ENCODE data around the gene TAF11. TPM values are rescaled to one million over a fixed set of nuclear protein-coding genes. Genes with fewer than 3 reads are reported as not detected.
"Not testable (repeated sequence)": the region's sequence is repeated elsewhere in the genome, so short reads cannot be mapped to it uniquely, and the experiment has no call there.

TAF11 gene
- total RNA-seq, 1 donor from 2014 or later, result 17.7 TPM

DNA sequence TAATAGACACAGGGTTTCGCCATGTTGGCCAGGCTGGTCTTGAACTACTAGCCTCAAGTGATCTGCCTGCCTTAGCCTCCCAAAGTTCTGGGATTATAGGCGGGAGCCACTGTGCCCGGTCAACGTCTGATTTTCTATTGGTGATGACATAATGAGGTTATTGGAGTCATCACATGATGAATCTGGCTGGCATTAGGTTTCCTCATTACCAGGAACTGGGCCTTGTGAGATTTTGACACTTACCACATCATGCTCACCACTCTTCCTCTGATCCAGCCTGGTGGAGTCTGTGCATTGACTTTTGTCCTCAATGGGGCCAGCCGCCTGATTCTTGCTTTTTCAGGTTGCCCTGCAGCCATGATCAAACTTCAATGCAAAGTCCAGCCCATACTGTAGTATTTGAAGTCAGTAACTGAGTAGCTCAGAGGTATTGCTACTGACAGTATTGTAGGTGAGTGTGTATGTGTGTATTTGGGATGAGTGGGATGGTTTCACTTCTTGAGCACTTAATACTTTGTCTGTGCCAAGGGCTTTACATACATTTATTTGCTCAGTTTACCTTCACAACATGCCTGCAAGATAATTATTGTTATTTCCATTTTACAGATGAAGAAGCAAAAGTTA lies 17.3 kb upstream of the TAF11 start:
- DNase-seq (ENCODE audit: low spot score), result no peak

DNA sequence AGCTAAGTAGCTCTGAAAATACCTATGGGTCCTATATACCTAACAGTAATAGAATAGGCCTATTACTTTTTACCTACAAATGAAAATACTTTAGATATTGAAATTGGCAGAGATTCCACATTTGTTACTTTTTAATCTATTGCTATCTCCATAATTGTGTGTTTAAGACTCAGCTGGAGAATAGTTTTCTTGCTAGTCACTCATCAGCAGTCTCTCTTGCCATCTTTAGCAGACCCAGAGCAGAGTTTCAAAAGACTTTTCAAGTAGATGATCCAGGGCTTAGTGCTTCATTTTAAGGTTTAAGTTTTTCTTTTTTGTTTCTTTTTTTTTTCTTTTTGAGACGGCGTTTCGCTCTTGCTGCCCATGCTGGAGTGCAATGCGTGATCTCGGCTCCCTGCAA lies 14.1 kb upstream of the TAF11 start:
- DNase-seq (ENCODE audit: low spot score), result no peak

DNA sequence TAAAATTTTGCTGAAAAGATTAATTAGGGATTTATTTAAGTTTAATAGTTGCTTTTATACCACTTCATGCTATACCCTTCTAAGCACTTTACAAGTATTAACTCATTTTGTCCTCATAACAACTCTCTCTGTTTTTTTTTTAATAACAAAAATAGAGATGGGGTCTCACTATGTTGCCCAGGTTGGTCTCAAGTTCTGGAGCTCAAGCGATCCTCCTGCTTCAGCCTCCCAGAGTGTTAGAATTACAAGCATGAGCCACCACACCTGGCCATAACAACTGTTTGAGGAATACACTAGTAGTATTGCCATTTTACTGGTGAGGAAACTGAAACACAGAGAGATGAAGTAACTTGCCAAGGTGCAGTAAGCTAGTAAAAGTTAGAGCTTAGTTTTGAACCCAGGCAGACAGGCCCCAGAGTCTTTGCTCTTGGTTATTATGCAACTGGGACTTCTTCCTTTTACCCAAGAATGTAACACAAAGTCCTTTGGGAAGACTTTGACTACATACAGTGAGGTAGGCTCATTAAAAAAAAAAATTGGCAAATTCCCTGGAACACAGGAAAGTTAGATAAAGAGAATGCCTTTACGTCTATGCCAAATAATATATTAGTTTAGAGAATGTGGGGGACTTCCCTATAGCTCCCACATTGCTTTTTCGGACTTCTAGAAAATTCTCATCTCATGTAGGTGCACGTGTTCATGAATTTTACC lies 12.6 kb upstream of the TAF11 start:
- no peak for DNase-seq (ENCODE audit: low spot score)

DNA sequence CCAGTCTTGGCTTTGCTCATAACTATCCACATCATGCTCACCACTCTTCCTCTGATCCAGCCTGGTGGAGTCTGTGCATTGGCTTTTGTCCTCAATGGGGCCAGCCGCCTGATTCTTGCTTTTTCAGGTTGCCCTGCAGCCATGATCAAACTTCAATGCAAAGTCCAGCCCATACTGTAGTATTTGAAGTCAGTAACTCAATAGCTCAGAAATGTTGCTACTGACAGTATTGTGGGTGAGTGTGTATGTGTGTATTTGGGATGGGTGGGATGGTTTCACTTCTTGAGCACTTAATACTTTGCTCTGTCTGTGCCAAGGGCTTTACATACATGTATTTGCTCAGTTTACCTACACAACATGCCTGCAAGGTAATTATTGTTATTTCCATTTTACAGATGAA lies 11.9 kb upstream of the TAF11 start:
- not testable (repeated sequence) for DNase-seq (ENCODE audit: low spot score)

DNA sequence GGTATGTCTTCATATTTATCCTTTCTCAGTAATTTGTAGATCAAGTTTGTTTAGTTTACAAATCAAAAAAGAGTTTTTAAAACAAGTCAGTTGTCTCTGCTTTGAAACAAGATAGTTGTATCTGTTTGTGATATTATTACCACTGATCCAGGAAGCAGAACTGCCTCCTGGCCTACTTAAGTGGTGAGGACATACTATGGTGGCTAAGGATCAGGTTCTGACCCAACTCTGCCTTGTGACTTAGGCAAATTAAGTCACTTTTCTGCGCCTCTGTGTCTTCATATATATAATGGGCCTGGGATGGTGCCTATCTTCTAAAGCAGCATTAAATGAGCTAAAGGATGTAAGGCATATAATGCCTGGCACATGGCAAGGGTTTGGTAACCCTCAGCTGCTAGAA lies 9.9 kb upstream of the TAF11 start:
- DNase-seq (ENCODE audit: low spot score), result no peak

DNA sequence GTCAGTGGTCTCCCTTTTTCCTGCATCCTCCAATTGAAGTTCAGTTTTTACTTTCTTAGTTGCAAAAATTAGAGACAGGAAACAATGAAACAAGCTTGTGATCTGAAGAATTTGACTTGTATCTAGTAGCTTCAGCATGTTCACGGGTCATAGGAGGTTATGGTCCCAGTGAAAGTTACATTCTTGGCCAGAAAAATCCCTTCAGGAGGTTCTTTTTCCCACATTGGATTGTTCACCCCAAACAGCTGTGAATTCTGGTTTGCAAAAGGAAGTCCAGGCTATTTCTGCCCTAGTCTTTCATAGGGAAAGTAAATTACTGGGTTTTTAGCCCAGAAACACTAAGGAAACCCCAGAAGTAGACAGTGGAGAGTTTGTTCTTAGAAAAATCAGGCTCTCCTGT lies 9.3 kb upstream of the TAF11 start:
- DNase-seq (ENCODE audit: low spot score), result no peak

DNA sequence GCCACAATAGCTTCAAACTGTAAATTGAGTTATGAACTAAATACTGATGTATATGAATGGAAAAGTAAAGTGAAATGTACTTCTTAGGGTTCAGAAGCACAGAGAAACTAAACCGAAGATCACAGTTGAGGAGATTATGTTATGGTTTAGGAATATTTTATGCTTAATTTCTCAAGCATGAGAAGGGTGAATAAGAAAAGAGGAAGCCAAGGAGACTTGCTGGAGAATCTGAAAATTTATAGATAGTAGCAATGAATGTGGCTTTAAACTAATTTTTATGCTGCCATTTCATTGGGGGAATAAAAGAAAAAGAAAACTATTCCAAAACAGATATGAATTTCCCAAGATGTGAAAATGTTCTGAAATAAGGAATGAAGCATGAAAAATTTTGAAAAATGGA lies 6.9 kb upstream of the TAF11 start:
- DNase-seq (ENCODE audit: low spot score), result no peak

DNA sequence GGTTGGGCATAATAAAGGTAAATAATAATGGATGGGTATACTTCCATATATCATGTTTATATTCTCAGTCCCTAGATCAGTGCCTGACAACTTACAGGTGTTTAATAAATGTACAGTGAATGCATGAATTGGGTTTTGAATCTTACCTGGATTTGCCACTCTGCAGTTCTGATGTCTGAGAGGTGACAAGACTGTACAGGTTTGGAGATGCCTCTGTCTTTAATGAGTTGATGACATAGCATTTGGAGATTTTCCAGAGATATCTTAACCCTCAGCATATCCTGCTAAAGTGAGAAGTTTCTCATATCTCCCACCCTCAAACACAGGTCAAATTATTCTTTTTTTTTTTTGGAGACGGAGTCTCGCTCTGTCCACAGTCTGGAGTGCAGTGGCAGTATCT lies 3.5 kb upstream of the TAF11 start:
- no peak for DNase-seq (ENCODE audit: low spot score)

DNA sequence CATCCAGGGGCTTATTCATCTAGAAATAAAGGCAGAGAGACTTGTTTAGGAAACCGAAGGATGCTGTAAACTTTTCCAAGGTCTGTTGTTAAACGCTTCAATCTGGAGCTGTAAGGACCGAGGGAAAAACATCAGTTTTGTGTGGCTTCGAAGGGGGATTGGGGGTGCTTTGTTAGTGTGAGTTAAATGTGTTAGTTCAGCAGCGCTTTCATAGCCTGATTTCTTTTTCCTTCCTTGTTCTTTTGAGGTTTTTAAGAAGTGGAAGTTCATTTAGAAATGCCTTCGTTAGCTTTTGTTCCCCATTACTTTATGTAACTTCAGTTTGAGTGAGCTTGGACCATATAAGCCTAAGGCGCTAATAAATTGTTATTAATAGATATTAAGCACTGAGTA lies 2.7 kb upstream of the TAF11 start:
- no peak for DNase-seq (ENCODE audit: low spot score)

DNA sequence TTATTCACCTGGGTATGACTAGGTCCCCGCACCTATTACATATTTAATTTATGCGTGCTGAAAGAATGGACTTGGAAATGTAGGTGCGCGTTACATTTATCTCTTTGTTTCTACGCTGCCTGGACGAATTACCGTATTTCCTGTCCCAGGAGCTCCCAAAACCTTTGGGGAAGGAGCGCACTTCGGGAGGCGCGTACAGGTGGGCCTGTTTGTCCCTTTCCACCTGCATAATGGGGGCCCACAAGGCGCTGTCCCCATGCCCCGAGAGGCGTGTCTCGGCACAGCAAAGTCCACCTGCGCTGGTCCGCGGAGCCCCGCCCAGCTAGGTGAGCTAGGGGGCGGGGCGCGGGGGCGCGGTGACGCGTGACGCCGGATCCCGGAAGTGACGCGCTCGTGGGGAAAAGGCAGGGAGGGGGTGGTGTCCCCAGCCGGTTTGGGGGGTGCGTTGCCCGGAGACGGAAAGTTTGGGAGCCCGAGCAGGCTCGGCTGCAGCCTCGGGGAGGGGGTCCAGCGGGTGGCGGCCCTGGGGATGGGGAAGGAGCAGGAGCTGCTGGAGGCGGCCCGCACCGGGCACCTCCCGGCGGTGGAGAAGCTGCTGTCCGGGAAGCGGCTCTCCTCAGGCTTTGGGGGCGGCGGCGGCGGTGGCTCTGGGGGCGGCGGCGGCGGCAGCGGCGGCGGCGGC lies 1.2 kb upstream of the TAF11 start, which contains the start of gene ANKS1A:
ANKS1A (plus strand) TSS at position 382 of the 682 bp plus-strand sequence; CDS start at position 530, 148 bp downstream.
- peak; percentile 87 for DNase-seq (ENCODE audit: low spot score)

DNA sequence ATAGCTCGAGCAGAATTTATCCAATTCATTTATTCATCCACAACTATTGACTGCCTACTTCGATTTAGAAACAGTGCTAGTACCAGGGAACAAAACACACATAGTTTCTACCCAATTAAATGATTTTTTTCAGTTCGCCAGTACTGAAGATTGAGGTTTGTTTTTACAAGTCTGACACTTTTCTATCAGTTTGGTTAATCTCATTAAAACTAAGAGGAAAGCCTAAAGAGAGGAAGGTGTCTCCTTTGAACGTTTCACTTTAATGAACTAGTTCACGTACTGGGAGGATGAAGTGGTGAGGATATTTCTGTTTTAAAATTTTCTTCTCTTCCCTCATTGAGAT lies 643 bp upstream of the TAF11 start:
- no peak for DNase-seq (ENCODE audit: low spot score)

DNA sequence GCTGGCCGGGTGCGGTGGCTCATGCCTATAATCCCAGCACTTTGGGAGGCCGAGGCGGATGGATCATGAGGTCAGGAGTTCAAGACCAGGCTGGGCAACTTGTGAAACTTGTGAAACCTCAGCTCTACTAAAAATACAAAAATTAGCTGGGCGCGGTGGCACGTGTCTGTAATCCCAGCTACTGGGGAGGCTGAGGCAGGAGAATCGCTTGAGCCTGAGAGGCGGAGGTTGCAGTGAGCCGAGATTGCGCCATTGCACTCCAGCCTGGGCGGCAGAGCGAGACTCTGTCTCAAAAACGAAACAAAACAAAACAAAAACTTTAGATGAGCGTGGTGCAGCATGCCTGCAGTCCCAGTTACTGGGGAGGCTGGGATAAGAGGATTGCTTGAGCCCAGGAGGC lies 2.0 kb downstream of the TAF11 start:
- DNase-seq (ENCODE audit: low spot score), result not testable (repeated sequence)

DNA sequence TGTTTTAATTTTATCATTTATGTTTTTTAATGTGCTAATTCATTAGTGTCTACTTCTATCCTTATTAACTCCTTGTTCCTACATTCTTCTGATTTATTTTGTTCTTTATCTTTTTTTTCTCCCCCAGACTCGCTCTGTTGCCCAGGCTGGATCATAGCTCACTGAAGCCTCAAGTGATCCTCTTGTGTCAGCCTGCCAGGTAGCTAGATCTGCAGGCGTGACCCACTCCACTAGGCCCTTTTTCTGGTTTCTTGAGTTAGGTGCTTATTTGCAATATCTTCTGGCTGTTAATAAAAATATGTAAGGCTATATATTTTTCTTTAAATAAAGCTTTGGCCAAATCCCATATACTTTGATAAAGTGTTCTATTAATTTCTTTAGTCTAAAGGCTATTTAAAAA lies 2.8 kb downstream of the TAF11 start:
- DNase-seq (ENCODE audit: low spot score), result no peak

DNA sequence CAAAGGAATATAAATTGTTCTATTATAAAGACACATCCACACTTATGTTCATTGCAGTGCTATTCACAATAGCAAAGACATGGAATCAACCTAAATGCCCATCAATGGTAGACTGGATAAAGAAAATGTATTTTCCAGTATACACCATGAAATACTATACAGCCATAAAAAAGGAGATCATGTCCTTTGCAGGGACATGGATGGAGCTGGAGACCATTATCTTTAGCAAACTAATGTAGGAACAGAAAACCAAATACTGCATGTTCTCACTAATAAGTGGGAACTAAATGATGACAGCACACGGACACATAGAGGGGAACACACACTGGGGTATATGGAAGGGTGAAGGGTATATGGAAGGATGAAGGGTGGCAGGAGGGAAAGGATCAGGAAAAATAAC lies 3.8 kb downstream of the TAF11 start:
- DNase-seq (ENCODE audit: low spot score), result not testable (repeated sequence)

DNA sequence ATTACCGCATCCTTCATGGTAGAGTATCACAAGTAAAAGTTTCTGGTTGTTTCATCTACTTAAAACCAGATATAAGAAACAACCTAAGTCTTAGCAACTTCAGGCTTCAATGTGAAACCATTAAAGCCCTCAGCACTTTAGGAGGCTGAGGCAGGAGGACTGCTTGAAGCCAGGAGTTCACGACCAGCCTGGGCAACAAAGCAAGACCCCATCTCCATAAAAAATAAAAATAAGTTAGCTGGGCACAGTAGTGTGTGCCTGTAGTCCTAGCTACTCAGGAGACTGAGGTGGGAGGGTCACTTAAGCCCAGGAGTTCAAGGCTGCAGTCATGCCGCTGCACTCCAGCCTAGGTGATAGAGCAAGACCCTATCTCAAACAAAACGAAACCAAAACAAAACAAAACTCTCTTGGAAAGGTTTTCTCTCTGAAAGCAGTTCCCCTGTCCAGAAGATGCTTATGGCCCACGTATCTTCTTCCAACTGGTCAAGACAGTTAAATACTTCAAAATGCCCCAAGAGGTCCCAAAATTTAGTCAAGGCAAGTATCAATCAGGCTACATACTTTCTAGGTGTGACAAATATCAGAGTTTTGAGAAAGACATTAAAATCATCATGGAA lies 9.9 kb downstream of the TAF11 start:
- no peak for DNase-seq (ENCODE audit: low spot score)

DNA sequence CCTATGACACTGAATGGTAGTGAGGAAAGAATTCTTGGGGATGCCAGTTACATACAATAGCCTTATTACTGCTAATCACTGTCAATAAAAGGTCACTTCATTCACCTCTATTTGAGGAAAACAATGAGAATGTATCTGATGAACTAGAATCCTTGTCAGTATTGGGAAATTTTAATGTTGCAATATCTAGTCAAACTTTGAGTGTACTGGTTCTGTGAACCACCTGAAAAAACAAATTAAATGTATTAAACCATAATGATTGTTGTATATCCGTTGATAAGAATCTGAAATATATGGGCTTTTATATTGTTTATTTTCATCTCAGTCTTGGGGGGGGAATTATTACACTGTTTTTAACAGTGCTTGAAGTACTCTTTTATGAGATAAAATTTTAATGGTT lies 10.6 kb downstream of the TAF11 start:
- DNase-seq (ENCODE audit: low spot score), result no peak

DNA sequence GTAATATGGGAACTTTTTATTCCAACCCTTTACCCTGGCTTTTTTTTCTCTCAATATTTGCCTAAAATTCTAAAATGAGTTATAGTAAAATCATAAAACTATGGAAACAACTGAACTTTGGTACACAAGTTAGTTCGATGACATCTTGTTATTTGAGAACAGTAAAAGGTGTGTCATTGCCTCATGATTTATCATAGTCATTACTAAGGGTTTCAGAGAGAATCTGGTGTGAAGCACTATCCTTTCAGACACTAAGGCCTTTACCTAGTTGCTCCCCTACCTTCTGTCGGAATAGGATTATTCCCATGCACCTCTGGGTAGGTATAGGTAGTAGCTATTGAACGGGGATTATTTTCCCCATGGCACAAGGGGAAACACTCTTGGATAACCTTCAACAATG lies 11.4 kb downstream of the TAF11 start:
- no peak for DNase-seq (ENCODE audit: low spot score)

DNA sequence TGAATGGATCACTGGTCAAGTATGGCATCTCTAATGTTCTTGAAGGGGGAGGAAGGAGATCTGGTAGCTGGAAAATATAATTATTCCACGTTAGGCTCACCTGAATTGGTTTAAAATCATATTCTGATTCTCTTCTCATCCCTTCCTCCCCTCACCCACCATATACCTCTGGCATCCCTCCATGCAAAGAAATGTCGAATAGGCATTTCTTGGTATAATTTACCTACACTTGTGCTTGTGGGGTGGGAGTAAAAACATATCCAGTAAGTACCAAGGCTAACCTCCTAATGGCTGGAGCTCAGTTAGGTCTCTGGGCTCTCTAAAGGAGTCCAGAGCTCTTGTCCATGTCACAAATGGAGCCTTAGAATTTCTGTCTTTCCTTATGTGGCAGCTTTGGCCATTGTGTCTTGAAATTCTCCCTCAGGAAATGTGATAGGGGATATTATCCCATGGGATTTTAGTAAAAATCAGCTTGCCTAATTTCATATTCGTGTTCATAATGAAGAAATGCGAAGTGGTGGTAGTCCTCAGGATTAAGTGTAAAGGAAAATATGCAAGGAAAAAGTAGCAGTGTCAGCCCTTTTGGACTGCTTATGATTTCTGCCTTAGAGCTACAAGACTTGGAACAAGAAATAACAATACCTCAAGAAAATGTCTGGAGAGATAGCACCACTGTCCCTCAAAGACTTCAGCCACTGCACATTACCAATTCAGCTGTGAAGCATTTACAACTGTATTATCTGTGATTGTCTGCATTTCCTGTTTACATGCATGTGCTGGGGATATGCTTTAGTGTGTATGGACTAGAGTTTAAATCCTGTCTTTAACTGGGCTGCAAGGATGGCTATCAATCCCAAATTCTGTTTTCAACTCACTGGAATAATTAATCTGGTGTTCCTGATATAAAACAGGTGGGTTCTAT lies 12.3 kb downstream of the TAF11 start:
- no peak for DNase-seq (ENCODE audit: low spot score)

DNA sequence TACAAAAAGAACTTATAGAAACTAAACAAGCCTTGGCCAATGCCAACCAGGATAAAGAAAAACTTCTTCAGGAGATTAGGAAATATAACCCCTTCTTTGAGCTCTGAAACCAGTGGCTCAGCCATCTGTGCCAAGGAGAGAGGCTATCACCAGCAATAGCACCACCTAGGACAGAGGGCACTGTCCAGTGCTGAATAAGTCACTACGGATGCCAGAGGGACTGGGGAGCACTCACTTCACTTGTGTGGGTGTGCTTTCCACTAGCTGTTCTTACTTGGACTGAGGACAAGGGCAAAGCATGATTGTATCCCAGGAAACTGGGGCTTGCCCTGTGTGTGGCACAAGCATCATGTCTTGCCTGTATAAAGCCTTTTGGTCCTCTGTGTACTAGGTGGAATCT lies 15.5 kb downstream of the TAF11 start:
- no peak for DNase-seq (ENCODE audit: low spot score)

DNA sequence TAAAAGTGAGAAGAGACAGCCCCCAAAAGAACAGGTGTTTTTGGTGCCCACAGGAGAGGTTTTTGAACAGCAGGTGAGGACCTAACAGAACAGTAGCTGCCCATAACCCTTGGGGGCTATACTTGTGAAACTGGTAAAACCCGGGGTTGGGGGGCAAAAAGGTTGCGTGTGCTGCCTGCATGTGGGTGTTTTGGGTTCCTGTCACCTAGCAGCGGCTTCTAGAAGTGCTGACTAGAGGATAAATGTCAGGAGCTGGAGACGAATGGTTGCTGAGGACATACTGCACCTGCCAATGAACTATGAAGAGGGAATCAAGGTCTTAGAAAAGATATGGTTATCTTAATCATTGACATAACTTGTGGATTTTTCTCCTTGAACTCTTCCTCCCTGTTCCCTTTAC lies 16.0 kb downstream of the TAF11 start:
- DNase-seq (ENCODE audit: low spot score), result no peak

DNA sequence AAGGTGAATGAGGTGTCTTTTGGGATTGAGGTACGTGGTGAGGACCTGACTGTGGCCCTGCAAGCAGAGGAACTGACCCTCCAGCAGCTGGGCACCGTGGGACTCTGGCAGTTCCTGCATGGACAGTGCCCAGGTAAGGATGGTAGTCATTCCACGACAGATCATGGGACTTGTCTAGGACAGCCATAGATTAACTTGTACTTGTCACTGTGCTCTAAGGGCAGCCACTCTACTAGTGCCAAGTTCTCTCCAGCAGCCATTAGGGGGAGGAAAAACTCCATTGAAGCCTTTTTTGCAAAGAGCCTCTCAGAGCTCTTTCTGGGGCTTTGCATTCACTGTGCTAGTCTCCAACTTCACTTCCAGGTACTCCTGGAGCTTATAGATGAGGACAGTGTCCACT lies 20.4 kb downstream of the TAF11 start:
- no peak for DNase-seq (ENCODE audit: low spot score)

DNA sequence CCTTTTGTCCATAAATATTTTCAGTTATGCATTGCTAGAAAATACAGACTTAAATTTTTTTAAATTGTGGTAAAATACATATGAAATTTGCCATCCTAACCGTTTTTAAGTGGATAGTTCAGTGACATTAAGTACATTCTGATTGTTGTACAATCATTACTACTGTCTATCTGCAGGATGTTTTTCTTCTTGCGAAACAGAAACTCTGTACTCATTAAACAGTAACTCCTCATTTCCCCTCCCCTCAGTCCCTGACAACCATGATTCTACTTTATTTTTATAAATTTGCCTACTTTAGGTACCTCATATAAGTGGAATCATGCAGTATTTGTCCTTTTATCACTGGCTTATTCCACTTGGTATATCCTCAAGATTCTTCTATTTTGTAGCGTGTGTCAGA lies 21.3 kb downstream of the TAF11 start:
- DNase-seq (ENCODE audit: low spot score), result no peak
